Stimulated activated CD4-positive, alpha-beta T cell treated with anti-CD3 and anti-CD28 coated beads, TNF-alpha, amount 100 ng/mL, for 48 hours (primary cell): Measurements from ENCODE around the gene GFRA1.

ENCODE experiments used
- DNase-seq, 3 donors: peaks; one replicate each; pipeline ENCODE4 v3.0.0-alpha.2; 2020; ENCODE audit warnings: low read depth in 3 of 3

Gene GFRA1

DNA sequence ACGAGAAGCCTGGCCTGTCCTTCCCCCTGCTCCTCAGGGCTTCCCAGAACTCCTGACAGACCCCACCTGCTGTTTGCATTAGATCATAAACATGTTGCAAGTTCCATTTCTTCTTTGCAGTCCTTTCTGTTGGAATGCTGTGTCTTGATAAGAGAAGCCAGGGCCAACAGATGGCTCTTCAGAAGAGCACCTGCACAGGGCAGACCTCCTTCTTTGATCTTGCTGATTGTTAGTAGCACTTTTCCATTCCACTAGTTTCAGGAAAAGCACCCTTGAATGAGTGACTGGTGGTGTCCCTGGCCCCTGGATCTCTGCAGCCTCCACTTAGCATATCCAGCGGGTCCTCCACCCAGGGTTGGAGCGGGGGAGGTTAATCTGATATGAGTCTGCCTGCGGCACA is 243.2 kb downstream of the GFRA1 start:
- DNase-seq = no peak

DNA sequence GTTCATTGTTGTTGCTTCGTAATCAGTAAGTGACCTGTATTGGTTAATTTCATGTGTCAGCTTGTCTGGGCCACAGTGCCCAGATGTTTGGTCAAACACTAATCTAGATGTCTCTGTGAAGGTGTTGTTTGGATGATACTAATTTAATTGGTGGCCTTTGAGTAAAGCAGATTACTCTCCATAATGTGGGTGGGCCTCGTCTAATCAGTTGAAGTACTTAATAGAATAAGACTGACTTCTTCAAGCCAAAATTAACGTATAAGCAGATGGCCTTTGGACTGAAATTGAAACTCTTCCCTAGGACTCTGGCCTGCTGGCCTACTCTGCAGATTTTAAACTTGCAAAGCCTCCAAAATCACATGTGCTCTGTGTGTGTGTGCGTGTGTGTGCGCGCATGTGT is 245.7 kb downstream of the GFRA1 start:
- DNase-seq = no peak

DNA sequence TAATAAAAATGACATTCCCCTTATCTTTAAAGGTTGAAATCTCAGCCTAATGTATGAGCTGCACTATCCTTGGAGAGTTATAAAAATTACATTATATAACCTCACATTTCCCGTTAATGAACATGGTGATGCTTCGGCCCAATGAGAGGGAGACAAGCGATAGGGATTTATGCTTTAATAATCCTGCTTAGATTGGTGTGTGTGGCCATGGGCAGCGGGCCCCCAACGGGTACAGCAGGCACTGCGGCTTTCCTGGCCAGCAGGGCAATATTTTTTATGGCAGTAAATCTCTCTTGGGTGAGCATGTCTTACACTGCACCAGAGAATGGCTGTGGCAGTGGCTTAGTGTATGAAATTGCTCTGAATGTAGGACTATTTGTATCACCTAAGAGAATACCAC is 246.3 kb downstream of the GFRA1 start:
- no peak for DNase-seq

DNA sequence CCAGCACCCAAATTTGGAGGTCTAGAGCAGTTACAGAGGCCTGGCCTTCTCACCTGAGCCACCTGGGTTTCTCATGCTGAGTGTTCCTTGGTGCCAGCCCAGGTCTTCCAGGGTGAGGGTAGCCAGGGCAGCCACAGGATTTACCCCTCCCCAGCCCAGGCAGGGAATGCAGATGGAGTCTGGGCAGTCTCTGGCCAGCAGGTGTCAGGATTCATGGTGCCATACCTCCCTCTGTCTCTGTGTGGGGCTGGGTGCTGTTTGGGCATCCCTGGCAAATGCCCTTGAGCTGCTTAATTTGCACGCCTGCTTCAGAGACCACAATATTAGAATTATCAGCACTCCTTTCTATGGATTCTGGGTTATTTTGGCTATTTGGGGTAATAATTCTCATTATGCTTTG is 246.7 kb downstream of the GFRA1 start:
- no peak for DNase-seq

DNA sequence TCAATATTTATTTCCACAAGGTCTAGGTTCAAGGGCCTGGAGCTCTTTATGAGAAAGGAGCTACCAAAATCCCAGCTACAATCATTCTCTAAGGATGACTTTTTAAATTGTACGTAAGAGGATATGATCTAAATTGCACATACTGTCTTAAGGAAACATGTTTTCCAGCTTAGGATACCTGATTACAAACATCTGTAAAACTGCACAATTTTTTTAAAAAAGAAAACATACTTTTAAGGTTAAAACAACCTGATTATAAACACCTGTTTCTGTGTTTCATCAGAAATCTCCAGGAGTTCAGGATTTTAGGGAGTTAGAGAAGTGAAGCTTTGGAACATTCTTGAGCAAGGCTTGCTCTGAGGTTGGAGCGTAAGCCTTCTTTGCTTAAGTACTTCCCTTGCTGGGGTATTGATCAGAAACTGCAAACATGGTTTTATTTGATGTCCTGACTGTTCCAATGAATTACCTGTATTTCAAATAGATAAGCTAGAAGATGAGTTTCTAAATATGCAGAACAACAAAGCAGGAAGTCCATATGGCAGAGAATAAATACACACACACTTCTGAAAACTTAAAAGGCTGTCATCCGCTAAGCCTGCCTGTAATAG is 248.6 kb downstream of the GFRA1 start:
- DNase-seq = no peak

DNA sequence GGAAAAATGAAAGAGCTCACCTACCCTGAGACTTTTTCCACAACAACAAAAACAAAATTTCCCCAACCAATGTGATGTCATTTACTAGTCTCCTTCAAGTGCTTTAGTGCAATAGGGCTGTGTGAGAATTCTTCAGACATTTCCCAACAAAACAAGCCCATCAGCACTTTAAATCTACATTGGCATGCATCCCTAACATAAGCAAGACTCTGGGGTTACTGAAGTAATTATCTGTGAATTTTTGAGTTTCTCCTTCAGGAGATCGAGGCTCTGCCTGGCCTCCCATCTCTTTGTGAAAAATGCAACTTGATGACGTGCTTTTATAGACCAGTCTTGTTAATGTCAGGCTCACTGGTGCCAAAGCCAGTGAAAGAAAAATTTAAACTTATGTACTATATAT is 255.6 kb downstream of the GFRA1 start:
- DNase-seq = no peak

DNA sequence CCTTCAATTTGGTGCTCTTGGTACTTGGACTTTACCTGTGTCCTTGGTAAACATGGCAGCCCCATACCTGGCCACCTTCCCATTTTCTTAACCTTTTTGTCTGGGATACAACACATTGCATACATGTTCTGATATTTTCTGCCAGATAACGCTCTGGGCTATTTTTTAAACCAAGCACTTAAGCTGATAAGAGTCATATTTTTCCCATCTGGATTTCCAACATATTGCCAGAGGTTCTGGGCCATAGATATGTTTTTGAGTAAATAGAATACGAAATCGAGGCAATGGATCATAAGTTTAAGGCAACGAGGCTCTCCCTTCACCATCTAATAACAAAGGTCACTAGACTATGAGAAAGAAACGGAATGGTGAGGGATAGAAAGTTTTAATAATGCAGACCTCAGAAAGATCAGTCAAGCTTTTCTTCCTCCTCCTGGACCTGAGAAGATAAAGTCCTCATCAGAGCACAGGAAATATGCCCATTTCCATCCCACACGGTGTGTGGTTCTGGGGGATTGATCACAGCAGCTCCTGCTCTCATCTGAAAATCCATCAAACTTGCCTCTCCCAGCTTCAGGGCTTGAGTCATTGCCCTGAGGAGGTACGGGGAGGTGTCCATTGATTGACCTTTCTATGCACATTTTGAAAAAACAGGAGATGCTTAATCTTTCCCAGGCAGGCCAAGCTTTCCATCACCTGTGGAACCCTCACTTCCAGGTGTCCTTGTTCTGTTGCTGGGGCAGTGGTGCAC is 257.2 kb downstream of the GFRA1 start:
- DNase-seq = no peak

DNA sequence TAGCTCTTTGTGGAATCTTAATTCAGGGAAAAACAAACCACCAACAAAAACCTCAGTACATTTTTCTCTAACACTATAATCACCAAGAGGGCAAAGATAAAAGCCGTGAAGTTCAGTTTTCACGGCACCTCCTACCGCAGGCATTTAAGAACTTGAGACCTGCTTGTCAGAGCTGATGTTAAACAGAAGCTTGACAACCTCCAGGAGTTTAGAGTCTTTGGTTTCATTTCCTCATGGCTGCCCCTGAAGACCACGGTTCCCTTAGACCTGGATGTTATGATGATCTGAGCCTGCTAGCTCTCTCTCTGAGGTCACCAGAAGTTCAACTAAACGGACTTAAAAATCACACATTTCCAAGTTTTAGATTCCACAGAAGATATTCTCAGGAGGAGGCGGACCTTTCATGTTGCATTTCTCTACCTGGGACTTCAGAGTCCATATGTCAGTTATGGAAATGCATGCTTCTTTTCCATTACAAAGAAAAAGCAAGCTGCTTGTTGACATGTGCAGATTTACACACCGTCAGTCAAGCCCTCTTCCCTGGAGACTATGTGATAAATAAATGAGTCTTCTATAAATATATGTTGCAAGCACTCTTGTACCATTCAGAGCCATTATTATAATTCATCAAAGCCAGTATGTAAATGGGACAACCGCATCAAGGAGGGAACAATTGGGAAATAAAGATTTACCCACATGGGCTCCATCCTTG is 258.0 kb downstream of the GFRA1 start:
- DNase-seq = no peak

DNA sequence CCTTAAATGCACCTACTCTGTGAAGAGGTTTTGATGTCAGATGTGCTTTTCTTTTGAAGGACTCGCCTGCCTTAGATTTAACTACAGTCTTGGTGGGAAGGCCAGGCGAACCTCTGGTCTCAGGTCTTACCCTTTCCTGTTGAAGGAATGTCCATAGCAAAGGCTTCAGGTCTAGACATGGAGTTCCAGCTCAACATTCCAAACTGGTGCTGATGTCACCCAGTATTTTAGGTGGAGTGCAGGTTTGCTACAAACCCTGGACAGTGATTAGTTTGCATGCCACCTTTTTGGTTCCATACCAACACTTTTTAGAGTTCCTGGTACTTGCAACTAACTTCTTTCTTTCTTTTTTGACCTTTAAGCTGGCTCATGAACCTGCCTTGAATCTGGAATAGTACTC is 258.7 kb downstream of the GFRA1 start:
- no peak for DNase-seq

DNA sequence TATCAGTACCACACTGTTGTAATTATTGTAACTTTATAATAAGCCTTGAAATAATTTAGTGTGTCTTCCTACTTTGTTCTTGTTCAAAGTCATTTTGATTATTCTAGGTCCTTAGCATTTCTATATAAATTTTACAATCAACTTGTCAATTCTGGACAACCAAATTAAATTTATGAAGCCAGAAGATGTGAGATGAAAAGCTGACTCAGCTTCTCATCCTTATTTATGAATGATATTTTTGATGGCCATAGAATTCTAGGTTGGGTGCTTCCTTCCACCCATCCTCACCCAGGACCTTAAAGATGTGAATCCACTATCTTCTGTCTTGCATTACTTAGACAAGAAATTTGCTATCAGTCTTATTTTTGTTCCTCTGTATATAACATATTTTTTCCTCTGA is 261.1 kb downstream of the GFRA1 start:
- DNase-seq = no peak

DNA sequence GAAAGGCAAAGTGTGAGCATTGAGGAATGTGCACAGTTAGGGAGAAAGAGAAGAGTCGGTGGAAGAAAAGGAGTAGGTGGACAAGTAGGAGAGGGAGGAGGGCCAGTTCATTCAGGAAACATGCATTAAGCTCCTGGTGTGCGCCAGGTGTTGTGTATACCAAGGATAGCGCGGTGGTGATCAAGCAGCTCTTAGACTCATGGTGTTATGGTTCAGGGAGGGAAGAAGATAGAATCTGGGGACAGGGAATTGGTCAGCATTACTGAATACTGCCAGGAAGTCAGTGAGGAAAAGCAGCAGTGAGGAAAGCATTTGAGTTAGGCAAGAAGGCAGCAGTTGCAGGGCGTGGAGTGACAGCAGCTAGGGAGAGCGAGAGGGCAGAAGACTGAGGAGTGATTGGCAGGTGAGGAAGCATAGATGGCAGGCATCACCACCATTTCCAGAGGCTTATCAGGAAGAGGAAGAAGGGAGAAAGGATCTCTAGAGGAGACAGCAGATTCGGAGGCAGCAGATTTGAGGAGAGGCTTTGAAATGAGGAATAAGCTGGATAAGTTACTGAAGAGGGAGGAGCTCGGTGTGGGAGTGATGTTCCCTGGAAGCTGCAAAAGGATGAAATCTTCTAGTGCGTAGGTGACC is 265.6 kb downstream of the GFRA1 start:
- no peak for DNase-seq
